GM18870 (cell line): ENCODE results near the gene ZNF469.

Experiments
- ATAC-seq: cut with Tn5 transposase; IDR thresholded peaks from one replicate; pipeline ENCODE4 v1.9.1; 2021; ENCODE audit warnings: moderate library complexity; ENCODE audit not compliant: unreplicated experiment

Gene ZNF469, protein sequence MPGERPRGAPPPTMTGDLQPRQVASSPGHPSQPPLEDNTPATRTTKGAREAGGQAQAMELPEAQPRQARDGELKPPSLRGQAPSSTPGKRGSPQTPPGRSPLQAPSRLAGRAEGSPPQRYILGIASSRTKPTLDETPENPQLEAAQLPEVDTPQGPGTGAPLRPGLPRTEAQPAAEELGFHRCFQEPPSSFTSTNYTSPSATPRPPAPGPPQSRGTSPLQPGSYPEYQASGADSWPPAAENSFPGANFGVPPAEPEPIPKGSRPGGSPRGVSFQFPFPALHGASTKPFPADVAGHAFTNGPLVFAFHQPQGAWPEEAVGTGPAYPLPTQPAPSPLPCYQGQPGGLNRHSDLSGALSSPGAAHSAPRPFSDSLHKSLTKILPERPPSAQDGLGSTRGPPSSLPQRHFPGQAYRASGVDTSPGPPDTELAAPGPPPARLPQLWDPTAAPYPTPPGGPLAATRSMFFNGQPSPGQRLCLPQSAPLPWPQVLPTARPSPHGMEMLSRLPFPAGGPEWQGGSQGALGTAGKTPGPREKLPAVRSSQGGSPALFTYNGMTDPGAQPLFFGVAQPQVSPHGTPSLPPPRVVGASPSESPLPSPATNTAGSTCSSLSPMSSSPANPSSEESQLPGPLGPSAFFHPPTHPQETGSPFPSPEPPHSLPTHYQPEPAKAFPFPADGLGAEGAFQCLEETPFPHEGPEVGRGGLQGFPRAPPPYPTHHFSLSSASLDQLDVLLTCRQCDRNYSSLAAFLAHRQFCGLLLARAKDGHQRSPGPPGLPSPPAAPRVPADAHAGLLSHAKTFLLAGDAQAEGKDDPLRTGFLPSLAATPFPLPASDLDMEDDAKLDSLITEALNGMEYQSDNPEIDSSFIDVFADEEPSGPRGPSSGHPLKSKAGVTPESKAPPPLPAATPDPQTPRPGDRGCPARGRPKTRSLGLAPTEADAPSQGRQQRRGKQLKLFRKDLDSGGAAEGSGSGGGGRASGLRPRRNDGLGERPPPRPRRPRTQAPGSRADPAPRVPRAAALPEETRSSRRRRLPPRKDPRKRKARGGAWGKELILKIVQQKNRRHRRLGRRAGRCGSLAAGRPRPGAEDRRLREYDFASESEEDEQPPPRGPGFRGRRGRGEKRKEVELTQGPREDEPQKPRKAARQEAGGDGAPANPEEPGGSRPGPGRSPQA (N-terminal part only)

DNA sequence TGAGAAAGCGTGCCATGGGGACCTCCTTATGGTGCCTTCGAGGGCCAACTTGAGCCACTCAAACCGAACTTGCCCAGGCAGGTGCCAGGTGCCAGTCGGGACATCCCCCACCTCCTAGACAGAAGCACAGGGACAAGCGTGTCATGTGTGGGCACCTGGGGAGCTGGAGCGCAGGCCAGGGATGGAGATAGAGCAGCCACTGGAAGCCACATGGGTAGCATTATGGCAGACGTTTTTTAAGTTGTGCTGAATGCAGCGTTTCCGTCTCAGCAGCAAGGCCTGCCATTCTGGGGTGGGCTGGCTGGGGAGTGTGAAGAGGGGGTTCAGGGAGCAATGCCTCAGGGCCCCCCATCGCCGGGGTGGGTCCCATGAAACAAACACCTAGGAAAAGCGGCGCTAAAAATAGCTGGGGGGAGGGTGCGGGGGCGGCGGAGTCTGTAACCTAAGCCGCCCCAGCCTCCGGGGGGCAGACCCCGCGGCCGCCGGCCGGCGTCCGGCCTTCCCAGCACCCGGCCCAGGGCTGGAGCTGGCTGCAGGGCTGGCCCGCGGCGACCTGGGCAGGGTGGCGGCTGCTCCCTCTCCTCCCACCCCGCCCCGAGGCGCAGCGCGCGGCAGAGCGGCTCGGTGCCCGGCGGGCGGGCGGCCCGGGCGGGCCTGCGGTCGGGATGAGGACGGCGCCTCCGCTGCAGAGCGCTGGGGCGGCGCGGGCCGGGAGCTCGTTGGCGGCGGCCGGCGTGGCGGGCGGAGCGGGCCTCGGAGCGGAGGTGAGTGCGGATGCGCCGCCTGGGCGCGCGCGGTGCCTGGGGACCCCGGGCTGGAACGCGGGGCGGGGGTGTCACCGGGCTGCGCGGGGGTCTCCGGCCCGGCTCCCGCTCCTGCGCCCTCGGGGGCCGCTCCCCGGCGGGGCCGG is at the start of gene ZNF469:
Gene ZNF469 (plus strand): TSS at position 469 of the 910 bp plus-strand sequence. CDS start 44,512 bp downstream, outside the sequence.
- no peak for ATAC-seq

DNA sequence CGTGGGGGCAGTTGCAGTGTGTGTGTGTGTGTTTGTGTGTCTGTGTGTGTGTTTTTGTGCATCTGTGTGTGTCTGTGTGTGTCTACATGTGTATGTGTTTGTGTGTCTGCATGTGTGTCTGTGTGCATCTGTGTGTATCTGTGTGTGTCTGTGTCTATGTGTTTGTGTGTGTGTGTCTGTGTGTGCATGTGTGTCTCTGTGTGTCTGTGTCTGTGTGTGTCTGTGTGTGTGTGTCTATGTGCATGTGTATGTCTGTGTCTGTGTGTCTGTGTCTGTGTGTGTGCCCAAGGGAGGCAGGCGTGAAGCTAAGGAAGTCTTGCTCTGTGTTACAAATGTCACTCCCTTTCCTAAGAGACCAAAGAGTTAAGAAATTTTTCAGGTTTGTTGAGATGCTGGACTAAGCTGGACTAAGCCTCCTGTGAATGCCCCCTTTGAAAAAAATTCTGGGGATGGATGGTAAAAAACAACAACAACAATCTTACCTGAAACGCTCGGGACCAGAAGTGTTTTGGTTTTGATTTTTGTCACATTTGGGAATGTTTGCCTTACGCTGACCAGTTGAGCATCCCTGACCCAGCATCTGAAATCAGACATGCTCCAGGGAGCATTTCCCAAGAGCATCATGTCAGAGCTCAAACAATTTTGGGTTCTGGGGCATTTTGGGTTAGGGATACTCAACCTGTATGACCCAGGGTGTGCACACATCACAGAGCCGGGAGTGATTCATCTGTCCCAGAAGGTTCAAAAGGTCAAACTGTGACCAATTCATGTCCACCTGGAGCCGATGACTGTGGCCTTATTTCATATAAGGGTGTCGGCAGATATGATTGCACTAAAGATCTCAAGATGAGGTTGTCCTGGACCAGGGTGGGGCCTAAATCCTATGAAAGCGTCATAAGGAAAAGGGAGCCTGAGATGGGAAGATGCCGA is 48.6 kb upstream of the ZNF469 start:
- ATAC-seq: no peak

DNA sequence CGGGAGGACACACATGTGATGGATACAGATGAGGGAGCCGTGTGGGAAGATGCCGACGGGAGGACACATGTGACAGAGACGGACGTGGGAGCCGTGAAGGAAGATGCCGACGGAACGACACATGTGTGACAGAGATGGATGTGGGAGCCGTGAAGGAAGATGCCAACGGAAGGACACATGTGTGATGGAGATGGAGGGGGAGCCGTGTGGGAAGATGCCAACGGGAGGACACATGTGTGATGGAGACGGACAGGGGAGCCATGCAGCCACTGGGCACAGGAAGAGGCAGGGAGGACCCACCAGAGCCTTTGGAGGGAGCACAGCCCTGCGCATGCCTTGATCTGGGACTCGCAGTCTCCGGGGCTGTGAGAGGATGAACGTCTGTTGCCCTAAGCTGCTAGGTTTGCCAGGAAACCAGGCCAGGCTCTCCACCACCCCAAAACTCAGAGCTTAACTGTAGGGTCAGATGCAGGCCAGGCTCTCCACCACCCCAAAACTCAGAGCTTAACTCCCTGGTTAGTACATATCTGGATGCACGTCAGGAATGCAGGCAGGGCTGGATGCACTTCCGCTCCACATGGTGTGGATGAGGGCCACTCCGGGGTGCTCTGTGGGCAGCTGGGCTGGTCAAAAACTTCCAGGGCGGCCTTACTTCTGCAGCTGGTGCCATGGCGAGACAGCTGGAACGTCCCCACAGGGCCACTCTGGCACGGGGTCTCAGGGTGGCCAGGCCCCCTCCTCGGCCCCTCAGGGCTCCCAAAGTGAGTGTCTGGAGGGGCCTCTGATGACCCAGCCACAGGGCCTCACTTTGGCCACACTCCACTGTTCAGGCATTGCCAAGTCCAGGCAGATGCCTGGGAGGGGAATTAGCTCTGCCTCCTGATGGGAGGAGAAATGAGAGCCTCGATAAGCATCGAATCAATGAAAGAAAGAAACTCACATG is 47.7 kb upstream of the ZNF469 start:
- ATAC-seq: no peak

DNA sequence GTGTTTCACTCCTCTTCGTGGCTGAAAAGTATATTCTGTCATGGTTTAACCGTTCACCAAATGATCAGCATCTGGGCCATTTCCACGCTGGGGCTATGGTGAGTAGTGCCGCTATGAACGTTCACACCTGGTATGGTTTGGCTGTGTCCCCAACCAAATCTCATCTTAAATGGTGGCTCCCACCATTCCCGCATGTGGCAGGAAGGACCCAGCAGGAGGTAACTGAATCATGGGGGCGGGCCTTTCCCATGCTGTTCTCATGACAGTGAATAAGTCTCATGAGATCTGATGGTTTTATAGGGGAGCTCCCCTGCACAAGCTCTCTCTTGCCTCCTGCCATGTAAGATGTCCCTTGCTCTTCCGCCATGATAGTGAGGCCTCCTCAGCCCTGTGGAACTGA is 45.7 kb upstream of the ZNF469 start:
- no peak for ATAC-seq

DNA sequence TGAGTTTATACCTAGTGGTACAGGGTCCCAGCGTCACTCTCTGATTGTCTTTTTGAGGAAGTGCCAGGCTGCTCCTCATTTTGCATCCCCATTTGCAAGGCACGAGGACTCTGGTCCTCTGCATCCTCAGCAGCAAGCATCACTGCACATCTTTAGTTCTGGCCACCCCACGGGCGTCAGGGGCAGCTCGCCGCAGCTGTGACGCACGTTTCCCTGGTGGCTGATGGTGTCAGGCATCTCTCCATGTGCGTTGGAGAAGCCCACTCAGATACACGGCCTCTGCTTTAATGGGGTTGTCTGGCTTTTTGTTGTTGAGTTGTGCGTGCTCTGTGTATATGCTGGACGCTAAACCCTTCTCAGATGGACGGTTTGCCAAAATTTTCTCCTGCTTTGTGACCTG is 45.2 kb upstream of the ZNF469 start:
- ATAC-seq: no peak

DNA sequence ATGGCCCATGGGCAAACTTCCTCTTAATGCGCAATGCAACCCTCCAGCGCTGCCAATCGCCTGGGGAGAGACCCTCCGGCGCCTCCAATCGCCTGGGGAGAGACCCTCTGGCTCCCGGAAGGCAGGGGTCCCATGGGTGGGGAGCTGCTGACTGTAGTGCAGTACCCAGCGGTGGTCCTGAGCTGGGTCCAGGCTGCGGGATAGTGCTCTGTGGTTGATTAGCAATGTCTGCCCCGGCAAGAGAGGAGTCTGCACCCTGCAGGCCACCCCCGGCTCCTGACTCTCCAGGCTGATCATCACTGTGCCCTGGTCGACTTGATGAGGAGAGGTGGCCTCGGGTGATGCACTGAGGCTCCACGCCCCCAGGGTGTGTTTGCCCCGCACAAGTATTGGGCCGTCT is 44.6 kb upstream of the ZNF469 start:
- no peak for ATAC-seq

DNA sequence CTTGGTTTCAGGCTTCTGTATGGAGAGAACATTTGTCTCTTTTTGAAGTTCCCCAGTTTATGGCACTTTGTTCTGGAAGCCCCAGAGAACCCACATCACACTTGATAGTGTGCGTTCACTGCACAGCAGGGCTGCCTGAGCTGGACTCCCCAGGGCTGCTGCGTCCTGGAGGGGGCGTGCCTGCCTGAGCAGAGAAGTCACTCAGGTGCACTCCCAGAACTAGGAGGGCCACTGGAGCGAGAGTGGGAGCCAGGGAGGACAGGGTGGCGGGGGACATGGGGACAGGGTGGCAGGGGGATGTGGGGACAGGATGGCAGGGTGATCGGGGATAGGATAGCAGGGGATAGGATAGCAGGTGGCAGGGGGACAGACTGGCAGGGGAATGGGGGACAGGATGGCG is 43.9 kb upstream of the ZNF469 start:
- no peak for ATAC-seq

DNA sequence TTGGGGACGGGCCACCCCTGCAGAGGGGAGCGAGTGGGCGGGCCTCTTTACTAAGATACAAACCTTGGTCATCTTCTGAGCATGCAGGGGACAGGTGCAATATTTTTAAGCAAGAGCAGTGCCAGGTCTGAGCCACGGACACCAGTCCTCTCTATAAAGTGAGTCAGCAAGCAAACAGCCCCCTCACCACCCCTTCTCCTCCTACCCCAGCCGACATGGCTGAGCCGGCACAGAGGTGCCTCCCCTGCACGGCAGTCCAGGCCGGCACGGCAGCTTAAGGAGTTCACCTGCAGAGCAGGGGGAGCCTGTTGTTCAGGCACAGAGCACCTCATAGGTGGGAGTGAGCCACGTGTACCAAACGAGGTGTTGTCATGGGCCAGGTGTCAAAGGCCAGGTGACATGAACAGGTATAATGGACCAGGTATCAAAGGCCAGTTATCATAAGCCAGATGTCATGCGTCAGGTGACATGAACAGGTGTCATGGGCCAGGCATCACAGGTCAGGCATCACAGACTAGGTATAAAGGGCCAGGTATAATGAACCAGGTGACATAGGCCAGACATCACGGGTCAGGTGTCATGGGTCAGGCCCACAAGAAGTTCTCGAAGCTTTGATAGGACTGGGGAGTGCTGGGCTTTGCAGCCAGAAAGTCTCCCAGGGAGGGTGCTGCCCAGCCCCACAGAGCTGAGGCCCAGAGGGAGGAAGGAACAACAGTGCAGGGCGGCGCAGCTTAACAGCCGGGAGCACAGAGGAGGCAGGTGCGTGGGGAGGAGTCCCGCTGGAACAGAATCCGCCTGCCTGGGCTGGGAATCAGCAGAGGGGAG is 42.6 kb upstream of the ZNF469 start:
- no peak for ATAC-seq

DNA sequence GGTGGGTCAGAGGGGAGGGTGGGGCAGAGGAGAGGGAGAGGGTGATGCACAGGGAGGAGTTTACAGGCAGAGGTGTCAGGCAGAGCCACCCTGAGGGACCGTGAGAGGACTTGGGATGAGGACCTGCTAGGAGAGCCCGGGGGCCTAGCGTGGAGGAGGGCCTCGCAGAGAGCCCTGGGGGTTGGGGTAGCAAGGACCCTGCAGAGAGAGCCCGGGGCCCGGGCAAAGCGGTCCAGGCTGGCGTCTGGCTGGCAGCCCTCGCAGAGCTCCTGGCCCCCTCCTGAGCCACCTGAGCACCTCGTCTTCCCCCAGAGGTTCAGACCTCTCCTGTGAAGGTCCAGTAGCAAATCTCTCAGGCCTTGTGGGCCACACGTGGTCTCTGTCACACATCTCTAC is 42.0 kb upstream of the ZNF469 start:
- ATAC-seq: no peak

DNA sequence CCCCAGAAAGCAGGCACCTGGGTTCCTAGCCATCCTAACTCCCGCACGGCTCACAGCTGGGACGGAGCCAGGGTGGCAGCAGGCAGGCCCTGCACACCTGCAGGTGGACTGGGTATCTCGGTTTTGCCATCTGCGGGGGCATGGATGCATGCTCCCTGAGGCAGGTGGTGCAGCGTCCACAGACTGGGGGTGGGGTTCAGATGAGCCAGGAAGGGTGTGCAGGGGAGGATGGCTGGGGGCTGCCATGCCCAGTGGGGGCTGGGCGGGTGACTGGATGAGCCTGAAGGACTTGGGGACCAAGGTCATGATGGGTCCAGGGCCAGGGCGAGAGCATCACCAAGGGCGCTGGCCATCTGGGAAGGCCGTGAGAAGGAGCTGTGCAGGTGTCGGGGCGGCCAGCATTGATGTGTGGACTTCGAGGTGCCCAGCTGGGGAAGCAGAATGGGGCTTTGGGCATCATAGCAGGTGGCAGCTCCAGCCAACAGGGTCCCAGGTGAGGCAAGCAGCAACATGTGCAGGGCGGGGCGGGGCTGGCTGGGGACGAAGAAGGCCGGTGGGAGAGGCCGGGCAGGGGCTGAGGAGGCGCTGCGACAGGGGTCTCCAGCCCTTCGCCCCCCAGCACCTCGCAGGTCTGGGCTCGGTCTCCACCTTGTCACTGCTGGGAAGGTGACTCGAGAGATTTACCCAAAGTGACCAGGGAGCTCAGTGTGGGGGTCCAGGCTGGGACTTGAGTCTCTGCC is 41.0 kb upstream of the ZNF469 start:
- no peak for ATAC-seq

DNA sequence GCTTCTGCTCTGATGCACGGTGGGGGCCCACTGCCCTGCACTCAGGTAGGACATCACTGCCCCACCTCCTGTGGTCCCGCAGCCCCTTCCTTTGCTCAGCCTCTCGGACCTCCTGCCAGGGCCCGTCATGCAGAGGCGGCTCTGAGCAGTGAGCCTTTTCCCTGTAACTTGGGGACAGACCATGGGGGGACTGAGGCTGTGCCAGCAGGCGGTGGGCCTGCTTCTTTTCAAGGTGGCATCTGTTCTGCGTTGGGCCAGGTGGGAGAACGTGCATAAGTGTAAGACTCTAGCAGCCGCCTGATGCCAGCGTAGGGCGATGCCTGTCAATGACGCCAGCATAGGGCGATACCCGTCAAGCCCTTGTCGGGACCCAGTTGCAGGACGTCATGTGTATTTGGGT is 40.3 kb upstream of the ZNF469 start:
- ATAC-seq: no peak

DNA sequence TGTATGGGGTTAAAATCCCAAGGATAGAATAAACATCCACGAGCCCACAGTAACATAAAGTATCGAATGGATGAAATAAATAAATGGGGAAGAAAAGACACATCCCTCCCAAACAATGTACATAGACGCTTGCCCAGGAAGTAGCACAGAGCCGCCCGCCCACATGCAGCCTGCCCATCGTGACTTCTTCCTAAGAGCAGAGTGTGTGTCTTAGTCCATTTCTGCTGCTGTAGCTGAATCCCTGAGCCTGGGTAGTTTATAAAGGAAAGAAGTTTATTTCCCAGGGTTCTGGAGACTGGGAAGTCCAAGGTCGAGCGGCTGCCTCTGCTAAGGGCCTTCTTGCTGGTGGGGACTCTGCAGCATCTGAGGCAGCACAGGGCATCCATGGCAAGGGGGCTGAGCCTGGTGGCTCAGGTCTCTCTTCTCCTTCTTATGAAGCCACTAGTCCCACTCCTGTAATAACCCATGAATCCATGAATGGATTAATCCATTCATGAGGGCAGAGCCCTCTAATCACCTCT is 39.4 kb upstream of the ZNF469 start:
- no peak for ATAC-seq

DNA sequence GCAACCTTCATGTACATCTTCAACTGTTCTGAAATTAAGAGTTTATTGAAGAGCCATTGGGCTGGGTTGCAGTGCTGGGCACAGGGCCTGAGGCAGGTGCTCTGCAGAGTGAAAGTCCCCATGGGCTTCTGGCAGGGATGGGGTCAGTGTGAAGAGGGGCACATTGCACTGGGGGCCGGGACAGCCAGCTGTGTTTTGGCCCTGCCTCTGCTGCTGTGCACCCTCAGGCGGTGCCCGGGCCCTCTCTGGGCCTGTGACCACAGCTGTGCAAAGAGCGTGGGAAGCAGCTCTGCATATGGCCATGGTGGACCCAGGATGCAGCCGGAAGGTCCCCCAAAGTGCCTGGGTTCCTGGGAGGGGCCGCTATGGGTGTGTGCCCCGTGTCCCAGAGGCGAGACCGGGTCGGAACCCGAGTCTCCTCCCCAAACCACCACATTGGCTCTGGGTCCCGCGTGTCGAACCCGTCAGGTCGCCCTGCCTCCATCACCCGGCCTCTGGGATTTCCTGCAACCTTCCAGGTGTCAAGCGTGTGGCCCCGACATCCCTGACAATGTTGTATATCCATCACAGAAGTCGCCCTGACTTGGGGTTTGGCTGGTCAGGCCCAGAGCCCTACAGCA is 38.2 kb upstream of the ZNF469 start:
- ATAC-seq: no peak

DNA sequence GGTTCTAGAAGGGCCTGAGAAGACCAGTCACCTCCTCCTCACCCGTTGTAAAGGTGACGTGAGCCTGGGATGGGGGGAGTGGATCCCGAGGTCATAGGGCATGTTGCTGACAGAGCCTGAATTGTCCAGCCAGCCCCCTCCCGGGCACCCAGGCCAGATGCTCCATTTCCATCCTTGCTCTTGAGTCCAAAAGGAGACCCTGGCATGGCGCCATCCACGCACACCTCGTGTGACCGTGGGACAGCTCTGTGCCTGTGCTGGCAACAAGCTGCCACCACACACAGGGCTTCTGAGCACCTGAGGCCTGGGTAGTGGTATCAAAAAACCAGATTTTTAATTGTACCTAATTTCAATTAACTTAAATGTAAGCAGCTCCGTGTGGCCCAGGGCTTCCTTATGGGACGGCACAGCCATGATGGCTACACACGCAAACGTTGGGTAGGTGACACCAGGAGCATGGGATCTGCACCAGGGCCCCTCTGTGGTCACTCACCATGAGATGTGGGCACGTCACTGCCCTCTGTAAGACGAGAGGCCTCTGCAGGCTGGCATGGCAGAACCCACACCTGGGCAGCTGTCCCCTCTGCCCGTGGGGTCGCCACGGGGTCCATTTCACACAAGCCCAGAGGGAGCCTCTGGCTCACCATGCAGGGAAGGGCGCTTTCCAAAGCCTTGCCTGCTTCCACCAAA is 37.6 kb upstream of the ZNF469 start:
- ATAC-seq: no peak
